Tibial artery (tissue), 4 donors: Measurements from ENCODE around the gene NIPAL3.

Experiments
- DNase-seq, 2 donors: peaks; one replicate each; pipeline ENCODE4 v3.0.0-alpha.2; 2019
- H3K27ac ChIP-seq, 2 donors: fragments of 200-600 bp; sonication (generic) in 1 of 2; 1 replicate in 1 of 2; 2 replicates in 1 of 2; pipeline ENCODE4 v1.5.1; 2018 to 2019; ENCODE audit warnings: mild to moderate bottlenecking in 1 of 2
- H3K27me3 ChIP-seq, 2 donors: fragments of 200-600 bp; sonication (generic) in 1 of 2; one replicate each; pipeline versions ENCODE4 v1.5.1 to v1.6.0; 2016 to 2019
- H3K36me3 ChIP-seq, 3 donors: fragments of 200-600 bp; sonication (generic) in 2 of 3; one replicate each; pipeline ENCODE4 v1.5.1; 2016 to 2019; ENCODE audit warnings: mild to moderate bottlenecking in 2 of 3
- H3K4me1 ChIP-seq, 4 donors: fragments of 200-600 bp; sonication (generic) in 2 of 4; 1 replicate in 3 of 4; 2 replicates in 1 of 4; pipeline ENCODE4 v1.5.1; 2016 to 2019
- H3K4me3 ChIP-seq, 2 donors: fragments of 200-600 bp; sonication (generic) in 1 of 2; 1 replicate in 1 of 2; 2 replicates in 1 of 2; pipeline ENCODE4 v1.5.1; 2018 to 2019; ENCODE audit warnings: mild to moderate bottlenecking in 2 of 2
- H3K9me3 ChIP-seq, 3 donors: fragments of 200-600 bp; sonication (generic) in 1 of 3; one replicate each; pipeline ENCODE4 v1.5.1; 2016 to 2019
- CTCF ChIP-seq, 2 experiments: fragments of 200-600 bp in 1 of 2; fragments of 450-650 bp in 1 of 2; IDR thresholded peaks; one replicate each; pipeline ENCODE4 v1.5.1; 2017 to 2019; ENCODE audit warnings: antibody characterized with exemption in 2 of 2, mild to moderate bottlenecking in 1 of 2, moderate library complexity in 1 of 2
- intact Hi-C: fragments of 100-400 bp; cut with DNase I; formaldehyde crosslinking; loops from one replicate; pipeline ENCODE4 v1.15.0; 2023; ENCODE audit warnings: low total_unique reads

NIPAL3 gene

GRCh38 chr1:24391882-24392603, 23.6 kb upstream of the NIPAL3 start:
- intact Hi-C loops = loop anchor here (2.0 kb wide), 1 partner anchor 193 kb away; no protein-coding TSS in a partner anchor
- Histone ChIP-seq H3K9me3 (no peaks in the 10 kb centered on the region), H3K4me1 (peaks cover 0 to 4% (median 0%) of the 10 kb centered on the region in 4 donors), H3K27ac (peak overlapping the region; percentile 42 to 53), H3K27me3 (peaks cover 0 to 15% of the 10 kb centered on the region in 2 donors), H3K36me3 (no peaks in the 10 kb centered on the region), H3K4me3 (no peak overlapping the region)
- peak; percentile 50 to 55 for TF ChIP-seq CTCF (IDR thresholded peaks at IDR 0.05)
- peak; percentile 37 to 75 for DNase-seq

- Histone ChIP-seq H3K9me3 (no peaks in the 10 kb centered on the region), H3K27ac (no peak overlapping the region)
- DNase-seq = no peak
Observed at GRCh38 chr1:24392604-24392946, 23.0 kb upstream of the NIPAL3 start.

GRCh38 chr1:24392982-24393650, 22.5 kb upstream of the NIPAL3 start:
- H3K4me3 ChIP-seq = no peak overlapping the region
- peaks cover 0 to 4% (median 0%) of the 10 kb centered on the region in 4 donors for H3K4me1 ChIP-seq
- H3K27ac ChIP-seq = peak overlapping the region in 1 of 2 donors; percentile 23
- intact Hi-C loops = no loop called here
- no peaks in the 10 kb centered on the region for H3K36me3 ChIP-seq
- H3K27me3 ChIP-seq = peaks cover 0 to 11% of the 10 kb centered on the region in 2 donors
- no peaks in the 10 kb centered on the region for H3K9me3 ChIP-seq
- no peak for TF ChIP-seq CTCF (IDR thresholded peaks at IDR 0.05)
- DNase-seq = no peak

More at GRCh38 chr1:24392604-24392946, 23.0 kb upstream of the NIPAL3 start:
- Histone ChIP-seq H3K27me3 (peaks cover 0 to 12% of the 10 kb centered on the region in 2 donors), H3K36me3 (no peaks in the 10 kb centered on the region), H3K4me1 (peaks cover 0 to 4% (median 0%) of the 10 kb centered on the region in 4 donors), H3K4me3 (no peak overlapping the region)
- TF ChIP-seq CTCF (IDR thresholded peaks at IDR 0.05) = no peak
- intact Hi-C loops = no loop called here

GRCh38 chr1:24393892-24394291, 21.7 kb upstream of the NIPAL3 start:
- Histone ChIP-seq H3K27ac (peak overlapping the region in 1 of 2 donors; percentile 23), H3K27me3 (peaks cover 0 to 11% of the 10 kb centered on the region in 2 donors), H3K4me3 (no peak overlapping the region), H3K4me1 (peaks cover 0 to 4% (median 0%) of the 10 kb centered on the region in 4 donors), H3K9me3 (no peaks in the 10 kb centered on the region), H3K36me3 (no peaks in the 10 kb centered on the region)
- no peak for TF ChIP-seq CTCF (IDR thresholded peaks at IDR 0.05)
- intact Hi-C loops = no loop called here
- DNase-seq = no peak

- intact Hi-C loops = no loop called here
- Histone ChIP-seq H3K36me3 (no peaks in the 10 kb centered on the region), H3K4me1 (no peaks in the 10 kb centered on the region), H3K9me3 (no peaks in the 10 kb centered on the region), H3K4me3 (no peak overlapping the region), H3K27me3 (no peaks in the 10 kb centered on the region), H3K27ac (no peak overlapping the region)
- DNase-seq = no peak
- TF ChIP-seq CTCF (IDR thresholded peaks at IDR 0.05) = no peak
Observed at GRCh38 chr1:24400065-24400464, 15.5 kb upstream of the NIPAL3 start.
